B cell (primary cell): ENCODE data around the gene CEP78. TPM values are rescaled to one million over a fixed set of nuclear protein-coding genes. Genes with fewer than 3 reads are reported as not detected.
"Not testable (repeated sequence)": the region's sequence is repeated elsewhere in the genome, so short reads cannot be mapped to it uniquely, and the experiment has no call there.

Experiments
- ATAC-seq: fragments of 200-7000 bp; cut with Tn5 transposase; one replicate; pipeline ENCODE4 v1.10.0; 2021; ENCODE audit warnings: low read depth, mild to moderate bottlenecking, moderate number of reproducible peaks, moderate library complexity
- CTCF ChIA-PET: fragments of 350-600 bp; sonication (Branson Sonifier 250); formaldehyde crosslinking; loops from one replicate; lab custom pipeline; 2021; ENCODE audit warnings: antibody characterized with exemption, inconsistent platforms; lab: Charles Lee
- POLR2A ChIA-PET: fragments of 350-600 bp; sonication (Branson Sonifier 250); formaldehyde crosslinking; loops from one replicate; lab custom pipeline; 2021; ENCODE audit warnings: antibody characterized with exemption; lab: Charles Lee
- DNase-seq: peaks from one replicate; pipeline ENCODE4 v3.0.0; 2013
- H2AFZ ChIP-seq: 2 replicates; pipeline ENCODE4 v1.6.1; 2012; ENCODE audit warnings: mild to moderate bottlenecking, low read depth, low read length; ENCODE audit not compliant: insufficient read depth, poor library complexity, severe bottlenecking
- H3K27ac ChIP-seq, 2 donors: 1 replicate in 1 of 2; 2 replicates in 1 of 2; pipeline ENCODE4 v1.5.1; 2012 to 2013; ENCODE audit warnings: low read length in 2 of 2, mild to moderate bottlenecking in 2 of 2, moderate library complexity in 1 of 2
- H3K27me3 ChIP-seq, 4 experiments: fragments of 200-600 bp in 1 of 4; sonication (generic) in 1 of 4; replicated peaks in 1 of 4; 1 replicate in 2 of 4; 2 replicates in 2 of 4; pipeline versions ENCODE4 v1.6.1 to v1.7.0; 2013 to 2016; ENCODE audit warnings: low read length in 3 of 4, mild to moderate bottlenecking in 2 of 4, mixed read lengths in 1 of 4, moderate library complexity in 1 of 4; ENCODE audit not compliant: insufficient read depth in 4 of 4, control insufficient read depth in 3 of 4; ENCODE audit errors: control extremely low read depth in 1 of 4
- H3K36me3 ChIP-seq, 2 experiments: replicated peaks in 1 of 2; 1 replicate in 1 of 2; 2 replicates in 1 of 2; pipeline versions ENCODE4 v1.6.1 to v1.7.1; 2013; ENCODE audit warnings: low read length in 1 of 2; ENCODE audit not compliant: insufficient read depth in 2 of 2, control insufficient read depth in 1 of 2; ENCODE audit errors: control extremely low read depth in 1 of 2, extremely low read depth in 1 of 2
- H3K4me1 ChIP-seq, 2 donors: fragments of 200-600 bp in 1 of 2; sonication (generic) in 1 of 2; 1 replicate in 1 of 2; 2 replicates in 1 of 2; pipeline versions ENCODE4 v1.5.1 to v1.6.1; 2013 to 2017; ENCODE audit warnings: low read length in 2 of 2; ENCODE audit not compliant: control insufficient read depth in 2 of 2, insufficient read depth in 2 of 2
- H3K4me2 ChIP-seq: replicated peaks from 2 replicates; pipeline ENCODE3; 2012; ENCODE audit warnings: mild to moderate bottlenecking, low read depth, low read length; ENCODE audit not compliant: poor library complexity, severe bottlenecking
- H3K4me3 ChIP-seq, 5 experiments: fragments of 200-600 bp in 1 of 5; sonication (generic) in 1 of 5; 1 replicate in 3 of 5; 2 replicates in 2 of 5; pipeline versions ENCODE4 v1.5.1 to v1.7.0; 2011 to 2016; ENCODE audit warnings: low read length in 4 of 5, mild to moderate bottlenecking in 4 of 5, low read depth in 2 of 5, control low read depth in 1 of 5, moderate library complexity in 1 of 5; ENCODE audit not compliant: insufficient read depth in 1 of 5; ENCODE audit errors: control extremely low read depth in 1 of 5, extremely low read depth in 1 of 5
- H3K79me2 ChIP-seq: fragments of 200-600 bp; sonication (generic); one replicate; pipeline ENCODE4 v1.6.0; 2016; ENCODE audit warnings: low read length; ENCODE audit not compliant: control insufficient read depth, insufficient read depth
- H3K9ac ChIP-seq: fragments of 200-600 bp; sonication (generic); 2 replicates; pipeline ENCODE4 v1.6.1; 2017; ENCODE audit warnings: mild to moderate bottlenecking, low read length, moderate library complexity
- H3K9me3 ChIP-seq, 3 donors: one replicate each; pipeline versions ENCODE4 v1.6.1 to v1.7.1; 2013; ENCODE audit warnings: low read length in 2 of 3; ENCODE audit not compliant: control insufficient read depth in 2 of 3, insufficient read depth in 1 of 3; ENCODE audit errors: control extremely low read depth in 1 of 3
- H4K20me1 ChIP-seq: 2 replicates; pipeline ENCODE4 v1.6.0; 2012; ENCODE audit warnings: mild to moderate bottlenecking, low read length; ENCODE audit not compliant: insufficient read depth, control insufficient read depth, poor library complexity, severe bottlenecking
- H3K27ac Mint-ChIP-seq: one replicate; pipeline ENCODE4 v1.8.0; 2021; ENCODE audit warnings: mixed read lengths
- H3K27me3 Mint-ChIP-seq: one replicate; pipeline ENCODE4 v1.8.0; 2021; ENCODE audit warnings: mixed read lengths
- H3K4me1 Mint-ChIP-seq: one replicate; pipeline ENCODE4 v1.8.0; 2021; ENCODE audit warnings: mixed read lengths
- H3K4me3 Mint-ChIP-seq: one replicate; pipeline ENCODE4 v1.8.0; 2021; ENCODE audit warnings: mixed read lengths
- H3K9me3 Mint-ChIP-seq: one replicate; pipeline ENCODE4 v1.8.0; 2022; ENCODE audit warnings: mixed read lengths; ENCODE audit not compliant: insufficient read depth
- CTCF ChIP-seq: fragments of 200-600 bp; IDR thresholded peaks from one replicate; pipeline ENCODE4 v1.8.0; 2022; ENCODE audit warnings: antibody characterized with exemption, mild to moderate bottlenecking
- EZH2 ChIP-seq: IDR thresholded peaks from 2 replicates; pipeline ENCODE4 v1.6.1; 2012; ENCODE audit warnings: borderline replicate concordance, low read depth, mild to moderate bottlenecking, moderate library complexity, low read length; ENCODE audit not compliant: insufficient read depth, poor library complexity, severe bottlenecking
- WGBS: methylation state at CpG from one replicate; pipeline ENCODE4 v1.1.5; 2013; ENCODE audit warnings: missing lambda C conversion rate; ENCODE audit not compliant: insufficient coverage; 5-methylcytosine and 5-hydroxymethylcytosine counted together
- intact Hi-C: fragments of 100-400 bp; cut with micrococcal nuclease; formaldehyde crosslinking; loops from one replicate; pipeline ENCODE4 v1.10.0; 2022
- polyA plus RNA-seq: library from polyadenylated mRNA; depleted of rRNA; stranded (reverse); fragments of >200 nt; gene quantifications from 2 replicates; pipeline ENCODE4 v1.2.3, GENCODE V29; 2012
- total RNA-seq, 2 donors: library from RNA; stranded (reverse); fragments of 120-200 nt in 1 of 2; gene quantifications; 1 replicate in 1 of 2; 2 replicates in 1 of 2; pipeline versions ENCODE4 v1.2.3 to v1.2.4, GENCODE V29; 2013 to 2022

The CEP78 gene
- total and polyA plus RNA-seq, 2 donors (not counting 1 experiment from before 2014, with no cell fraction given): 7.2 to 28.8 TPM

- DNase-seq: no peak
- ATAC-seq: no peak
- Histone ChIP-seq H3K4me2 (no peak overlapping the region), H3K79me2 (no peaks in the 10 kb centered on the region), H4K20me1 (no peaks in the 10 kb centered on the region), H3K27me3 (no peaks in the 10 kb centered on the region), H3K9ac (no peak overlapping the region), H3K27ac (no peak overlapping the region), H3K4me3 (no peak overlapping the region), H3K4me1 (no peaks in the 10 kb centered on the region), H2AFZ (no peak overlapping the region), H3K36me3 (no peaks in the 10 kb centered on the region), H3K9me3 (no peaks in the 10 kb centered on the region)
- Mint-ChIP-seq H3K4me3 (no peak overlapping the region), H3K4me1 (no peaks in the 10 kb centered on the region), H3K27ac (no peak overlapping the region), H3K27me3 (peaks cover 14% of the 10 kb centered on the region), H3K9me3 (no peaks in the 10 kb centered on the region)
- WGBS: 95% methylated on average over 7 of the region's 13 CpGs
- ChIA-PET POLR2A (no interaction called here), CTCF (no interaction called here)
- intact Hi-C loops: loop anchor here (10.0 kb wide), 1 partner anchor 184 kb away; the partner anchor contains the start of gene GNAQ
- no peak for TF ChIP-seq EZH2
- TF ChIP-seq CTCF: no peak
These were observed 17.0 kb upstream of the CEP78 start for GRCh38 chr9:78218890-78219289.

- ATAC-seq (no peak), DNase-seq (no peak)
- no peak overlapping the region for H3K4me3 Mint-ChIP-seq
- Histone ChIP-seq H3K4me3 (no peak overlapping the region), H2AFZ (no peak overlapping the region), H3K4me1 (no peaks in the 10 kb centered on the region), H3K79me2 (no peaks in the 10 kb centered on the region), H3K9me3 (no peaks in the 10 kb centered on the region), H4K20me1 (no peaks in the 10 kb centered on the region), H3K36me3 (no peaks in the 10 kb centered on the region), H3K27me3 (no peaks in the 10 kb centered on the region), H3K9ac (no peak overlapping the region), H3K27ac (no peak overlapping the region), H3K4me2 (no peak overlapping the region)
- peaks cover 20% of the 10 kb centered on the region for H3K27me3 Mint-ChIP-seq
- no peak overlapping the region for H3K27ac Mint-ChIP-seq
- intact Hi-C loops: no loop called here
- POLR2A ChIA-PET: no interaction called here
- TF ChIP-seq CTCF (no peak), EZH2 (no peak)
- no peaks in the 10 kb centered on the region for H3K9me3 Mint-ChIP-seq
- CTCF ChIA-PET: no interaction called here
- 88% methylated on average over 1 of the region's 2 CpGs for WGBS
- H3K4me1 Mint-ChIP-seq: no peaks in the 10 kb centered on the region
These were observed 14.4 kb upstream of the CEP78 start for GRCh38 chr9:78221425-78221824.

GRCh38 chr9:78221841-78222240 is 14.0 kb upstream of the CEP78 start:
- H3K9ac ChIP-seq, H3K36me3 ChIP-seq, DNase-seq, H3K4me1 Mint-ChIP-seq, H3K9me3 ChIP-seq, H4K20me1 ChIP-seq, intact Hi-C loops, H3K27ac Mint-ChIP-seq, H3K4me2 ChIP-seq, H3K4me3 ChIP-seq, H3K4me1 ChIP-seq, ATAC-seq, H3K4me3 Mint-ChIP-seq, POLR2A ChIA-PET, H3K27ac ChIP-seq, H2AFZ ChIP-seq, CTCF ChIA-PET, H3K27me3 ChIP-seq, H3K9me3 Mint-ChIP-seq, H3K79me2 ChIP-seq: not testable (repeated sequence)
- peaks cover 21% of the 10 kb centered on the region for H3K27me3 Mint-ChIP-seq
- 95% methylated on average over 2 of the region's 3 CpGs for WGBS
